DMS 273 treated with DMSO at 0.1 percent for 48 hours (cell line): ENCODE data around the gene STXBP5L.
"Not testable (repeated sequence)": the region's sequence is repeated elsewhere in the genome, so short reads cannot be mapped to it uniquely, and the experiment has no call there.

Experiments
- DNase-seq: peaks from one replicate; lab custom pipeline; 2025; lab: John Stamatoyannopoulos, UW

STXBP5L gene

DNA sequence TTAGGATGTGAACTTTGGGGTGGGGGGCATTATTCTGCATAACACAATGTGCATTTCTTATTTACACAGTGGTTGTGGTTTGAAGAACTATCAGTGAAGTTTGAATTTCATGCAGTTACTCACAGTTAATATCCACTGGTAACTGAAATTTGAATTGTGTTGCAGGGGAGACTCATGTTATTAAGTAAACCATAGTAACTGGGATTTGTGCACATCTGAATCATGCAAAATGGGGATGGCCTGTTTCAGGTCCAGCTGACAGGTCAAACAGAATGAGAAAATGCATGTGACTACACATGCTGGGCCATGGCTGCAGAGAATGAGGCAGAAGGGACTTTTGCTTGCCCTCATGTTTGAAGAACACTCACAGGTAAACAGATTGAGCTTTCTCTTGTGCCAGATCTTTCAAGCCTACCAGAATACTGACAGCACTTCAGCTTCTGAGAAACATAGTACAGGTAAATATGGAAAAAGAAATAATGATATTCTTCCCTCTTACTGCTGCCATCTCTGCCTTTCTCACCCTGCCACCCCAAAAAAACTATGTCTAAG, 522.7 kb downstream of the STXBP5L start:
- no peak for DNase-seq

DNA sequence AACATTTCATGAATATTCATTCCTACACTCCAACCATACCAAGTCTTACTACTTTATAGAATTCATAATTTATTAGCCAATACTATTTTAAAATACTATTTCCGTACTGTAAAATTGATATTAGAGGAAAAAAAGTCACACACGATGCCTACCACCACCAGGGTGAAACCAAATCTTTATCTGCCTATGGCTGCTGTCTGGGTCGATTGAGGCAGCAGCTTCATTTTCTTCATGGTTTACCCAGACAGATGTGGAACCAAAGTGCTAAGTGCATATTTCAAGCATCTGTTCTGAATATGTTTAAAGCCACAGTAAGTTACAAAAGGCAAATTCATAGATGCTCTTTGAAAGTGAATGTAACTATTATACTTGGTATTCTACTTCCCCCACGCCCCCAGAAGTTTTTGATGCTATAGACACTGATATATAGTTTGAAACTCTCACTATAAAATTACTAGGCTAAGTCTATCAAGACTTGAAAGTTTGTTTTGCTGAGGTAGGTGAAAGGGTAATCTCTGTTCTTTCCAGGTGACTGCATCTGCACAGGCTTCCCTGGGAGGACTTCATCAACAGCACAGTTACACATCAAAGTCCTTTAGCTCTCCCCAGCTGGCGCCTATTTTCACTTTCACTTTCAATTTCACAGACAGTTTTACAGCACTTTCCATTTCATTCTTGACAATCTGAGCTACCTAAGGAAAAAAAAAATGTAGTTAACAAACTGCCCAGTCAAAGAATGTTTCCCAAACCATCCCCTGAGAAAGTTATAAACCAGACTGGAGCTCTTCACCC, 523.9 kb downstream of the STXBP5L start:
- DNase-seq, result peak; percentile 16

DNA sequence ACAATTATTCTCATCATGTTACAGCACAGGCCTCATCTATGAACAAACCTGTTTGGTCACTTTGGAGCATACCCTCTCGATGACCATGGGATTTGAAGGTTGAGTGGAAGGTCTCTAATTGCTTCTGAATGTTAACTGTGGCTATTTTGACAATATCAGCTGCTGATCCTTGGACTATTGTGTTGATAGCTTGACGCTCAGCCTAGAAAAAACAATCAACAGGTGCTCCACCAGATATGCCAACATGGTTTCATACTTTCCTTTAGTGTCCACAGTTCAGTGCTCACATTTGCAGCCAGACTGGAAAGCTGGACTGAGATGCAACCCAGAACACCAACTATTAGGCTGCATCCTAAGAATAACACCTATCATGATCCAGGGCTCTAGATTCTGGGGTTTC, 528.1 kb downstream of the STXBP5L start:
- no peak for DNase-seq

DNA sequence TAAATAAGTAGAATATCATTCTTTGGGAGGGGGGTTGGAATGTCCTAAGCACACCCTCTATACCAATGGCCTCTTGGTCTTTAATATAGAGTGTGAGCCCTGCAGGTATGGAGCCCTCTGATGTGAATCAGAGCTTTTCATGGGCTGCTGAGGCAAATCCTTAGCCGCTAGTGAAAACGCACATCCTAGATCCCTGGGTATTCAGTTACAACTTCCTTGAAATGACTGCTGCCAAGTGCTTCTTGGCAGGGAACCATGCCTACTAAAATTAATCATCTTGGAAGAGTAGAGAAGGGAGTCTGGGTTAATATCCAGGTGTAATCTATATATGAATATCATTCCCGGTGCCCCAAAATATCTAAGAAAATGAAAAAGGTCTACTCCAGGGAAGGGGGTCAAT, 528.6 kb downstream of the STXBP5L start:
- DNase-seq, result no peak

DNA sequence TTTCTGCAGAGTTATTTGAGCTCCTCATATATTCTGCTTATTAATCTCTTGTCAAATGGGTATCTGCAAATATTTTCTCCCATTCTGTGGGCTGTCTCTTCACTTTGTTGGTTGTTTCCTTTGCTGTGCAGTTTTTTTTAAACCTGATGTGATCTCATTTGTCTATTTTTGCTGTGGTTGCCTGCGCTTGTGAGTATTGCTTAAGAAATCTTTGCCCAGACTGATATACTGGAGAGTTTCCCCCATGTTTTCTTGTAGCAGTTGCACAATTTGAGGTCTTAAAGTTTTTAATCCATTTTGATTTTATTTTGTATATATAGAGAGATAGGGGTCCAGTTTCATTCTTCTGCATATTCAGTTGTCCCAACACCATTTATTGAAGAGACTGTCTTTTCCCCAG, 535.5 kb downstream of the STXBP5L start:
- no peak for DNase-seq

DNA sequence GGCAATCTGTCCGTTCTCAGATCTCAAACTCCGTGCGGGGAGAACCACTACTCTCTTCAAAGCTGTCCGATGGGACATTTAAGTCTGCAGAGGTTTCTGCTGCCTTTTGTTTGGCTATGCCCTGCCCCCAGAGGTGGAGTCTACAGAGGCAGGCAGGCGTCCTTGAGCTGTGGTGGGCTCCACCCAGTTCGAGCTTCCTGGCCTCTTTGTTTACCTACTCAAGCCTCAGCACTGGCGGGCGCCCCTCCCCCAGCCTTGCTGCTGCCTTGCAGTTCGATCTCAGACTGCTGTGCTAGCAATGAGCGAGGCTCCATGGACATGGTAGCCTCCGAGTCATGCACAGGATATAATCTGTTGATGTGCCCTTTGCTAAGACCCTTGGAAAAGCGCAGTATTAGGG, 543.7 kb downstream of the STXBP5L start:
- DNase-seq, result not testable (repeated sequence)

DNA sequence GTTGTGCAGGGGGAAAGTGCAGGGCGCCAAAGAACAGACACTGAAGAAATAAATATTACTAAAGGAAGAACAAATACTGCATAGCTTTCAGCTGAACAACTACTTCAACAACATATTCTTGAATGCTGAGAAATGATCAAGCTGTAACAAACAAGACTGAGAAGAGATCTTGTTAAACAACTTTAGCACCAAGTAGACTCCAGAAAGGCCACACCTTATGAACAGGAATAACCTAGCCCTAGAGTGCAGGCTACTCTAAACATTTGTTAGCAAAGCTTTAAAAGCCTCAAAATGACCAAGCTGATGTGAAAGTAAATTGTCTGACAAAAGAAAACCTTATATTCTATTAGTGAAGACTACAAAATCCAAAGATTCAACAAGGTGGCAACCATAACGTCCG, 554.6 kb downstream of the STXBP5L start:
- DNase-seq, result no peak

DNA sequence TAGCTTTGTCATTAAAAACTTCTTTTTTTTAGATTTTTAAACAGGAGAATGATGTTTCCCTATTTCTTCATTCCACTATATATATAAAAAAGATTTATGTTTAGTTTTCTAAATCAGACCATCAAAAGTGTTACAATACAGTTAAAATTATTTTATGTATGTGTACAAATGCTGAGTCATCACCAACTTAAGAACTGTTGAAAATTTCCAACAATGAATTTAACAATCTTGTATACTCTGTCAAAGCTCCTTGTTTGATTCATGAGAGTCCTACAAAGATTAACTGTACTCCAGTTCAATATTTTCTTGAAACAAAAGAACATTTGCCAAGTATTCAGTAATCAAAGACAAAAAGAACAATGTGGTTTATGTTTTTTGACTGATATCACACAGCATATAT, 555.7 kb downstream of the STXBP5L start:
- no peak for DNase-seq

DNA sequence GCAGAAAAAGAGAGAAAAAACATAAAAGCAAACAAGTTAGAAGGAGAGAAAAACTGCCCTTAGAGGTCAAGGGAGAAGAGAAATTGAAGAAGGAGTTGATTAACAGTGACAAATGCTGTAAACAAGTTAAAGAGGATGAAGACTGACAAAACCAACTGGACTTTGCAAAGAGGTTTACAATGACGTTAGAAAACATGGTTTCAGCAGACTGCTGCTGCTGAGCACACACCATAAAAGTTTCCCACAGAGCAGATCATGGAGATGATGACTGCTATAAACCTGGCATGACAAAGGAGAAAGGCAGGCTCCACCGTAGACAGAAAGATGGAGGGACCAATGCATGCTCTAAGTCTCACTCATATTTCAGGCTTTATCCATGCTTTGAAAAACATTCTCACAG, 559.1 kb downstream of the STXBP5L start:
- DNase-seq, result no peak

DNA sequence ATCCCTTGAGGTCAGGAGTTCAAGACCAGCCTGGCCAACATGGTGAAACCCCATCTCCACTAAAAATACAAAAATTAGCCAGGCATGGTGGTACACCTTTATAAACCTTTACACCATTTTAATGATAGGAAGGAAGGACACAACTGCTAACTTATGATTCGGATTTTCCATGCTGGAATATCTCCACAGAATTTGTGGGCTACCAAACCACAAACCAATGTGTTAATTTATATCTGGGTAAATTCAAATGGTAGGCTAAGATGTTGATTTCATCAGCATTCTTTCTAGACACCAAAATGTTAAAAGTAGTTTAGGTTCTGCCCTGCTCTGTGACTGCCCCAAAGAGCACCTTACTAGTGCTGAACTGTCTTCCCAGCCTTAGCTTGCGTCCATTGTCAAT, 565.0 kb downstream of the STXBP5L start:
- DNase-seq, result no peak
